Adipocyte (in vitro differentiated cells): ENCODE results near the gene EML4.
A peak's percentile ranks its signal among the peaks of the same experiment; 100 is the strongest.

Source experiments
- DNase-seq: peaks from one replicate; pipeline ENCODE4 v3.0.0-alpha.2; 2015; ENCODE audit warnings: low read depth
- H3K27me3 ChIP-seq: replicated peaks from 2 replicates; pipeline ENCODE4 v1.7.0; 2013; ENCODE audit warnings: mild to moderate bottlenecking, low read length, moderate library complexity; ENCODE audit not compliant: control insufficient read depth, insufficient read depth
- H3K36me3 ChIP-seq: 2 replicates; pipeline ENCODE4 v1.7.0; 2013; ENCODE audit warnings: low read length, mild to moderate bottlenecking, moderate library complexity; ENCODE audit not compliant: control insufficient read depth, insufficient read depth, severe bottlenecking
- H3K4me1 ChIP-seq: 2 replicates; pipeline ENCODE4 v1.7.0; 2013; ENCODE audit warnings: mild to moderate bottlenecking, low read length, moderate library complexity; ENCODE audit not compliant: control insufficient read depth, insufficient read depth
- H3K4me3 ChIP-seq: 2 replicates; pipeline ENCODE4 v1.7.0; 2013; ENCODE audit warnings: mild to moderate bottlenecking, low read length, moderate library complexity
- H3K9ac ChIP-seq: 2 replicates; pipeline ENCODE4 v1.7.0; 2013; ENCODE audit warnings: mild to moderate bottlenecking, low read length, moderate library complexity
- H3K9me3 ChIP-seq: 2 replicates; pipeline ENCODE4 v1.7.0; 2013; ENCODE audit warnings: mild to moderate bottlenecking, low read length, moderate library complexity; ENCODE audit not compliant: control insufficient read depth

The EML4 gene

DNA sequence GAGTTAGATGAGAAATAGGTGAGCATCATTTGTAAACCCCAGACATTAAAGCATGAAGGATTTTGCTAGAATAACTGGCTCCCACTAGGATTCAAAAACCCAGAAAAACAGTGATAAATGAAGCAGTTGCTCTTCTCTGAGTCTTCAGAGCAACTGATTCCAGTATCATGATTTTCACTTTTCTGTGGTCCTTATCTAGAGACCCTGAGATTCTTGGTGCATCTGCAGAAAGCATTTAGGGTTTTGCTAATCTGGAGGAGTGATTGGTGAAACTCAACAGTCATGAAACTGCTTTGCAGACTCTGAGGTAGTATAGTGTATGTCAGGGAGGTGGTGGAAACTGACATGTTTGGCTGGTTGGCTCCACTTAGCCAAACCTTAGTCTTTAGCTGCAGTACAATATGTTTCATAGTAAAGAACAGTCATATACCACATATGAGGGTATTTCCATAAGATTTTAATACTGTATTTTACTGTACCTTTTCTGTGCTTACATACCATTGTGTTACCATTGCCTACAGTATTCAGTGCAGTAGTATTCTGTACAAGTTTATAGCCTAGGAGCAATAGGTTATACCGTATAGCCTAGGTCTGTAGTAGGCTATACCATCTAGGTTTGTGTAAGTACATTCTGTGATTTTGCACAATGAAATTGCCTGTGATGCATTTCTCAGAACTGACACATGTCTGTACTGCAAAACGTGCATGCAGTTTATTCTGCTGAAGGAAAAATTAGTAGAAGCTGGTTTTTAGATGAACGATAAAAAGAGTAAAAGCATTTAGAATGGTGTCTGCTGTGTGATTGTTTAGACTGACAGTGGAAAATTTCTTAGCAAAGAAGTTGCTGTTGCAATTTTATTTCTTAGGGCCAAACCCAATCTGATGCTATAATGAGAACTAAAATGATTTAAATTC is 23.8 kb downstream of the EML4 start:
- no peaks in the 10 kb centered on the region for H3K27me3 ChIP-seq
- peak; percentile 41 for DNase-seq
- H3K4me1 ChIP-seq: peaks cover 32% of the 10 kb centered on the region
- peak overlapping the region; percentile 2 for H3K4me3 ChIP-seq
- H3K9ac ChIP-seq: peak overlapping the region; percentile 45
- no peaks in the 10 kb centered on the region for H3K9me3 ChIP-seq
- H3K36me3 ChIP-seq: no peaks in the 10 kb centered on the region

DNA sequence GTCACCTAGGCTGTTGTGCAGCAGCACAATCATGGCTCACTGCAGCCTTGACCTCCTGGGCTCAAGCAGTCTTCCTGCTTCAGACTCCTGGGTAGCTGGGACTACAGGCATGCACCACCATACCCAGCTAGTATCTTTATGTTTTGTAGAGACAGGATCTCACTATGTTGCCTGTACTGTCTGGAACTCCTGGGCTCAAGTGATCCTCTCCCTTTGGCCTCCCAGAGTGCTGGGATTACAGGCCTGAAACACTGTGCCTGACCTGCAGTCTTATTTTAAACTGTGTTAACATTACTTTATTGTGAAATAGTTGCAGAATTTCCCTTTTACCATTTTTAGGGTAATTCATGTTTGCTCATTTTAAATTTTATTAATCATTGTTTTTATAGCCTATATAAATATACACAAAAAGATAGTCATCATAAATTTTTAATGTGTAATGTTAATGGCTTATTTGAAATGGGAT is 24.6 kb downstream of the EML4 start:
- no peaks in the 10 kb centered on the region for H3K27me3 ChIP-seq
- H3K4me1 ChIP-seq: peaks cover 32% of the 10 kb centered on the region
- DNase-seq: peak; percentile 48
- peak overlapping the region; percentile 45 for H3K9ac ChIP-seq
- no peaks in the 10 kb centered on the region for H3K36me3 ChIP-seq
- H3K9me3 ChIP-seq: no peaks in the 10 kb centered on the region
- peak overlapping the region; percentile 2 for H3K4me3 ChIP-seq

DNA sequence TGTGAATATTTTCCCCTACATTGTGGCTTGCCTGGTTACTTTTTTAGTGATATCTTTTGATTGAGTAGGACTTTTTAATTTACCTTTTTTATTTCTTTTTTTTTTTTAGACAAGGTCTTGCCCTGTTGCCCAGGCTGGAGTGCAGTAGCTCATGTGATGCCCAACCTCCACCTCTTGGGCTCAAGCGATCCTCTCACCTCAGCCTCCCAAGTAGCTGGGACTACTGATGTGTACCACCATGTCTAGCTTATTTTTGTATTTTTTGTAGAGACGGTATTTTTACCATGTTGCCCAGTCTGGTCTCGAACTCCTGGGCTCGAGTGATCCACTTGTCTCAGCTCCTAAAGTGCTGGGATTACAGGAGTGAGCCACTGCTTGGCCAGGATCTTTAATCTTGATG is 25.3 kb downstream of the EML4 start:
- Histone ChIP-seq H3K4me3 (no peak overlapping the region), H3K9me3 (no peaks in the 10 kb centered on the region), H3K36me3 (no peaks in the 10 kb centered on the region), H3K27me3 (no peaks in the 10 kb centered on the region), H3K4me1 (peaks cover 32% of the 10 kb centered on the region), H3K9ac (no peak overlapping the region)
- DNase-seq: no peak

DNA sequence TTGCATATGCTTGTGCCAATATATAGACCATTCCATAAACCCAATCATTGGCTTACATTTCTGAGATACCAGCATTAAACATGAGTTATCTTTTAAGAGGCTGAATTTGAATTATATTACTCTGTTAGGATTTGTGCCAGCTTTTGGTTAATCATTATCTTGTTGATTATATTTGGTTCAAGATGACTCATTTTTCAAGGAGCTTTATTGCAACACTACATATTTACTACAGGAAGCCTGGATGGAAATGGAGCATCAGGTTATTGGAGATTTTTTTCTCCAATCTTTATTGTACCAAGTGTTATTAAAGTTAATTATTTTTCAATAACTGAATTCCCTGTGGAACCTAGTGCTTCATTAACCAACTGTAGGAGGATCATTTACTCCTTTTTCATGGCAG is 26.4 kb downstream of the EML4 start:
- Histone ChIP-seq H3K9ac (no peak overlapping the region), H3K36me3 (no peaks in the 10 kb centered on the region), H3K27me3 (no peaks in the 10 kb centered on the region), H3K4me3 (no peak overlapping the region), H3K4me1 (peaks cover 38% of the 10 kb centered on the region), H3K9me3 (no peaks in the 10 kb centered on the region)
- peak; percentile 70 for DNase-seq

DNA sequence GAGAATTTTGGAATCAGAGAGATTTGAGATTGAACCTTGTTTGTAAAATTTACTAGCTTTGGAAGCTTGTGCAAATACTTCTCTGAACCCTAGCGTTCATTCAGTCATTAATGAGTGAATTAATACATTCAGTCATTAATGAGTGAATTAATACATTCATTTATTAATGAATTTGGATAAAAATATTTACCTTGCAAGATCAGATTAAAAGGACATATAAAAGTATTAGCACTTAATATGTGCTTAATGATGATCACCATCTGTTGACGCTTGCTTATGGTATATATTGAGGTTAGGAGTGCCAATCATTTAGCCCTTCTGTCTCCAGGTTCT is 26.9 kb downstream of the EML4 start:
- H3K4me3 ChIP-seq: no peak overlapping the region
- H3K27me3 ChIP-seq: no peaks in the 10 kb centered on the region
- H3K9me3 ChIP-seq: no peaks in the 10 kb centered on the region
- H3K36me3 ChIP-seq: no peaks in the 10 kb centered on the region
- peaks cover 43% of the 10 kb centered on the region for H3K4me1 ChIP-seq
- DNase-seq: no peak
- no peak overlapping the region for H3K9ac ChIP-seq

DNA sequence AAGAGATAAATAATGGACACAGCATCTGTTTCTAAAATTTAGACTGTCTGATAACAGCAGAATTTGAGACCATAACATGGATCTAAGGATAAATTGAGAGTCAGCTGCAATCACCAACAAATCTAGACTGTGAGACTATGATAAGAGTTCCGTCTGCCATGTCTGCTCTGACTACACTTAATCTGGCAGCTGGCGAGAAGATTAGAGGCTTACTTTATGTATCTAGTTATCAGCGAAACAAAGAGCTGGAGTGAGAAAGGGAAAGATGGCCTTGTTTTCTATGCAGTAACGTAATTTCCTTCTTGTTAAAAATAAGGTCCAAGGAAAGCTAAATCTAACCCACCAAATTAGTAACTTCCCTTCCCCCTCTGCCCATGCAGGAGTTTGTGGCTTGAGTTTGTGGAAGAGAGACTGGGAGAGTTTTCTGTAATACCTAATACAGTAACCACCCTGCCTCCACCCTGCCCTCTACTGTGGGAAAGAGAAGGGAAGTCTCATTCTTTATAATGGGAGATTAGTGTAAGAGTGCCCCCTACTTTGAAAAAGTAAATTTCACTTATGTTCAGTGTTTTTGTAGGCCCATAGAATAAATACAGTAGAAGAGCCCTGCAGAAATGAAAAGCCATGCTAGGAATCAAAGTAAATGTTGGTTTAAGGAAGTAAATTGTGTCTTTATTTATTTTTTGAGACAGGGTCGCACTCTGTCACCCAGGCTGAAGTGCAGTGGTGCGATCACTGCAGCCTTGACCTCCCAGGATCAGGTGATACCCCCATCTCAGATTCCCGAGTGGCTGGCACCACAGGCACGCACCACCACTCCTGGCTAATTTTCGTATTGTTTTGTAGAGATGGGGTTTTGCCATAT is 27.5 kb downstream of the EML4 start:
- no peak overlapping the region for H3K4me3 ChIP-seq
- H3K9ac ChIP-seq: no peak overlapping the region

DNA sequence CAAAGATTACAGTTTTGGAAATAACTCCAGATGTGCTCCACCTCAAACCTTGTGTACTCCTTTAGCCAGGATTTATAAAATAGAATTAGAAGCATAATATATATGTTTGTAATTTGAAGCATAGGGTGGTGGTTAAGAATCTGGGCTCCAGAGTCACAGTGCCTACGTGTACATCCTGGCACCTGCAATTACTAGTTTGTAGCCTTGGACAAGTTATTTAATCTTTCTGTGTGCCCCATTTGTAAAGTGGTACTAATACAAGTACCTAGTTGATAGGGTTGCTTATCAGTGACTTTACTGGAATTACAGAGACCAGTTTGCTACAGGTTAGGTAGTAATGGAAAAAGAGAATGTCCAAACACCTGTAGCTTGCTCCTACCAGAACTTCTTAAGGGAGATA is 28.6 kb downstream of the EML4 start:
- no peak overlapping the region for H3K9ac ChIP-seq
- H3K9me3 ChIP-seq: no peaks in the 10 kb centered on the region
- H3K27me3 ChIP-seq: no peaks in the 10 kb centered on the region
- H3K4me3 ChIP-seq: no peak overlapping the region
- peaks cover 50% of the 10 kb centered on the region for H3K4me1 ChIP-seq
- DNase-seq: no peak
- no peaks in the 10 kb centered on the region for H3K36me3 ChIP-seq

More for the DNA sequence above, 27.5 kb downstream of the EML4 start:
- Histone ChIP-seq H3K27me3 (no peaks in the 10 kb centered on the region), H3K36me3 (no peaks in the 10 kb centered on the region), H3K4me1 (peaks cover 46% of the 10 kb centered on the region), H3K9me3 (no peaks in the 10 kb centered on the region)
- peak; percentile 39 for DNase-seq

DNA sequence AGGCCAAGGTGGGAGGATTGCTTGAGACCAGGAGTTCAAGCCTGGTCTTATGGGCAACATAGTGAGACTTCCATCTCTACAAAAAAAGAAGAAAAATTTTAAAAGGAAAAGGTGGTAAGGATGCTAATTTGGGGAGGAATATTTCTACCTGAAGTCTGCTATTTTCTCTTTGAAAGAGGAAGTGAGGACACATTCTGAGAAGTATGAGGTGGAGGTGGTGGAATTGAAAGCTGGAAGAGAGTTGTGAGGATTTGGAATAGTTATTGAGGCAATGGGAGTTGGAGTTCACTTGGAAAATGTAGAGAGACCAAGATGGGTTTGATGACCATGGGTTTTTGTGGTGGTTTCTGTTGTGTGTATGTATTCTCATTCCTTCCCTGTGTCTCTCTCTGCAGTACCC is 29.3 kb downstream of the EML4 start:
- peaks cover 45% of the 10 kb centered on the region for H3K4me1 ChIP-seq
- no peaks in the 10 kb centered on the region for H3K27me3 ChIP-seq
- no peaks in the 10 kb centered on the region for H3K9me3 ChIP-seq
- no peaks in the 10 kb centered on the region for H3K36me3 ChIP-seq
- no peak overlapping the region for H3K4me3 ChIP-seq
- DNase-seq: no peak
- H3K9ac ChIP-seq: no peak overlapping the region

DNA sequence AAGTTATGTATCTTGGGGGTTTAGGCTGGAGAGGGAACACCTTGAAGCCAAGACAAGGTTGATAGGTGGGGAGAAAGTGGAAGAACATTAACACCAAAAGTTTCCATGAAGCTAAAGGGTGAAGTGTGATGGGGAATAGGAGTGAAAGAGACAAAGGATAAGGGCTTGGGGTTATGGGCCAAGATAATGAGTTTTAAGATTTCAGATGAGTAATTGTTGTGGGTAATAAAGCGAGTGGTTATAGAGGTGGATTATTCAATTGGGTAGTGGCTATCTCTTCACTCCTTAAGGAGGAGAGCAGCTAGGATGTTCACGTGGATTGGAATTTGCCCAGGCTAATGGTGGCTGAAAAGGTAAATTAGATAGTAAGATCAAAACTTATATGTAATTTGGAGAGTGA is 29.8 kb downstream of the EML4 start:
- H3K4me3 ChIP-seq: no peak overlapping the region
- peaks cover 39% of the 10 kb centered on the region for H3K4me1 ChIP-seq
- no peaks in the 10 kb centered on the region for H3K27me3 ChIP-seq
- H3K36me3 ChIP-seq: no peaks in the 10 kb centered on the region
- no peak for DNase-seq
- H3K9me3 ChIP-seq: no peaks in the 10 kb centered on the region
- H3K9ac ChIP-seq: no peak overlapping the region

DNA sequence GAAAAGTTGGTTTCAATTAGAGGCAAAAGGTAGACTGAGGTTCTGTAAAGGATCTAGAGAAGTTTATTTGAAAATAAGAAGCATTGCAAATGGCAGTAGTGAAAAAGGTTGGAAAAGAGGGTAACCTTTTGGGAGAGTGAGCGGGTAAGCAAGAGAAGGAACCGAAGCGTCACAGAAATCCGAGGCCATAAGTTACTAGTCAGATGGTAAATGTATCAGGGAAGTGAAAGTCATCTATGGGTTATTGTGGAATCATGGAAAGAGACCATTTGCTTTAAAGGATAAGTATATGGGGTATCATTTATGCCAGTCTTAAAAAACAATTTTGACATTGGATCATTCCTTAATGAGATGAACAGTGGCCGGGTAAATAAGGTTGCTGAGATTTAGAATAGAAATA is 30.5 kb downstream of the EML4 start:
- Histone ChIP-seq H3K36me3 (no peaks in the 10 kb centered on the region), H3K9me3 (no peaks in the 10 kb centered on the region), H3K4me3 (no peak overlapping the region), H3K9ac (no peak overlapping the region), H3K27me3 (no peaks in the 10 kb centered on the region), H3K4me1 (peaks cover 40% of the 10 kb centered on the region)
- no peak for DNase-seq
